A549 treated with RU486 at 1 μM for 4 hours (cell line): ENCODE measurements around the gene NDUFS3. TPM values are rescaled to one million over a fixed set of nuclear protein-coding genes. Genes with fewer than 3 reads are reported as not detected.

Source experiments
- total RNA-seq: library from RNA; stranded (reverse); fragments of 200-300 nt; extraction: Qiagen RNA extraction; gene quantifications from 5 replicates; pipeline ENCODE4 v1.2.3, GENCODE V29; 2022; ENCODE audit warnings: low read depth

NDUFS3 gene
- 104 to 151 TPM (median 132 TPM) in 5 replicates for total RNA-seq

GRCh38 chr11:47578524-47579494, at the start of gene NDUFS3, which contains the start of gene KBTBD4:
Gene NDUFS3, plus strand, starts transcription at chr11:47579074. Its CDS starts 18 bp downstream, at chr11:47579092.
Gene KBTBD4, minus strand, starts transcription at chr11:47578970. Its CDS starts 19 bp downstream, at chr11:47578951.

GRCh38 chr11:47552566-47553405, 26.1 kb upstream of the NDUFS3 start, which contains the start of gene CELF1:
Gene CELF1, minus strand, starts transcription at chr11:47553132. Its CDS starts 53,609 bp downstream, at chr11:47499523.

GRCh38 chr11:47565340-47566148, 13.3 kb upstream of the NDUFS3 start, which contains the start of gene PTPMT1:
Gene PTPMT1, plus strand, starts transcription at chr11:47565599. Its CDS starts 24 bp downstream, at chr11:47565623.

GRCh38 chr11:47586098-47586855, 7.4 kb downstream of the NDUFS3 start, which contains the start of gene FAM180B:
Gene FAM180B, plus strand, starts transcription at chr11:47586678. Its CDS starts 91 bp downstream, at chr11:47586769.

GRCh38 chr11:47593934-47594855, 15.3 kb downstream of the NDUFS3 start, which contains the start of gene C1QTNF4:
Gene C1QTNF4, minus strand, starts transcription at chr11:47594411. Its CDS starts 3,601 bp downstream, at chr11:47590810.

Other genes starting within 250 kb of the NDUFS3 start
- 0.06 to 0.13 TPM (median 0.08 TPM) in 5 replicates for gene MYBPC3, start 226.4 kb upstream of the NDUFS3 start, total RNA-seq
- 0.09 TPM in 1 of 5 replicates, not detected in the others for gene SPI1, start 200.5 kb upstream of the NDUFS3 start, total RNA-seq
- 38.8 to 55.3 TPM (median 43.5 TPM) in 5 replicates for gene SLC39A13, start 170.5 kb upstream of the NDUFS3 start, total RNA-seq
- 184 to 261 TPM (median 197 TPM) in 5 replicates for gene PSMC3, start 152.6 kb upstream of the NDUFS3 start, total RNA-seq
- 0.07 TPM in 1 of 5 replicates, not detected in the others for gene RAPSN, start 129.9 kb upstream of the NDUFS3 start, total RNA-seq
- 40.4 to 54.4 TPM (median 48.2 TPM) in 5 replicates for gene CELF1, start 25.9 kb upstream of the NDUFS3 start, total RNA-seq
- gene PTPMT1, start 13.5 kb upstream of the NDUFS3 start, total RNA-seq = 57.9 to 80.3 TPM (median 79.2 TPM) in 5 replicates
- gene KBTBD4, start 104 bp upstream of the NDUFS3 start, total RNA-seq = 16.6 to 19.1 TPM (median 18.0 TPM) in 5 replicates
- gene FAM180B, start 7.6 kb downstream of the NDUFS3 start, total RNA-seq = 0.07 TPM in 1 of 5 replicates, not detected in the others
- gene C1QTNF4, start 15.3 kb downstream of the NDUFS3 start, total RNA-seq = 0.13 to 0.22 TPM in 2 of 5 replicates, not detected in the others
- gene MTCH2, start 63.5 kb downstream of the NDUFS3 start, total RNA-seq = 117 to 197 TPM (median 126 TPM) in 5 replicates
- gene AGBL2, start 136.3 kb downstream of the NDUFS3 start, total RNA-seq = 0.78 to 1.5 TPM (median 1.1 TPM) in 5 replicates
- 46.0 to 67.8 TPM (median 57.4 TPM) in 5 replicates for gene FNBP4, start 188.3 kb downstream of the NDUFS3 start, total RNA-seq